Epithelial cell of proximal tubule (primary cell): Measurements from ENCODE around the gene REEP6. TPM values are rescaled to one million over a fixed set of nuclear protein-coding genes. Genes with fewer than 3 reads are reported as not detected.

Experiments used
- DNase-seq: peaks from one replicate; pipeline ENCODE4 v3.0.0-alpha.2; 2011; ENCODE audit warnings: low read depth
- H3K4me3 ChIP-seq: 2 replicates; pipeline ENCODE4 v1.5.1; 2011; ENCODE audit warnings: low read depth, mild to moderate bottlenecking, low read length
- CTCF ChIP-seq: conservative IDR thresholded peaks from 2 replicates; pipeline ENCODE4 v1.5.1; 2012; ENCODE audit warnings: low read depth, mild to moderate bottlenecking, low read length
- total RNA-seq: library from RNA; depleted of rRNA; stranded (reverse); fragments of >200 nt; gene quantifications from 2 replicates; pipeline ENCODE4 v1.2.3, GENCODE V29; 2015

The REEP6 gene
- total RNA-seq, 1 donor from 2014 or later = 4.8 TPM

- TF ChIP-seq CTCF = peak; percentile 69
- H3K4me3 ChIP-seq = peak overlapping the region; percentile 6
- DNase-seq = no peak
These were observed 12.3 kb downstream of the REEP6 start for GRCh38 chr19:1503089-1503924.

- DNase-seq = no peak
- no peak overlapping the region for H3K4me3 ChIP-seq
- TF ChIP-seq CTCF = no peak
These were observed 13.2 kb downstream of the REEP6 start for GRCh38 chr19:1503925-1504773.

- DNase-seq = no peak
- TF ChIP-seq CTCF = no peak
These were observed 14.0 kb downstream of the REEP6 start for GRCh38 chr19:1505012-1505411.

DNA sequence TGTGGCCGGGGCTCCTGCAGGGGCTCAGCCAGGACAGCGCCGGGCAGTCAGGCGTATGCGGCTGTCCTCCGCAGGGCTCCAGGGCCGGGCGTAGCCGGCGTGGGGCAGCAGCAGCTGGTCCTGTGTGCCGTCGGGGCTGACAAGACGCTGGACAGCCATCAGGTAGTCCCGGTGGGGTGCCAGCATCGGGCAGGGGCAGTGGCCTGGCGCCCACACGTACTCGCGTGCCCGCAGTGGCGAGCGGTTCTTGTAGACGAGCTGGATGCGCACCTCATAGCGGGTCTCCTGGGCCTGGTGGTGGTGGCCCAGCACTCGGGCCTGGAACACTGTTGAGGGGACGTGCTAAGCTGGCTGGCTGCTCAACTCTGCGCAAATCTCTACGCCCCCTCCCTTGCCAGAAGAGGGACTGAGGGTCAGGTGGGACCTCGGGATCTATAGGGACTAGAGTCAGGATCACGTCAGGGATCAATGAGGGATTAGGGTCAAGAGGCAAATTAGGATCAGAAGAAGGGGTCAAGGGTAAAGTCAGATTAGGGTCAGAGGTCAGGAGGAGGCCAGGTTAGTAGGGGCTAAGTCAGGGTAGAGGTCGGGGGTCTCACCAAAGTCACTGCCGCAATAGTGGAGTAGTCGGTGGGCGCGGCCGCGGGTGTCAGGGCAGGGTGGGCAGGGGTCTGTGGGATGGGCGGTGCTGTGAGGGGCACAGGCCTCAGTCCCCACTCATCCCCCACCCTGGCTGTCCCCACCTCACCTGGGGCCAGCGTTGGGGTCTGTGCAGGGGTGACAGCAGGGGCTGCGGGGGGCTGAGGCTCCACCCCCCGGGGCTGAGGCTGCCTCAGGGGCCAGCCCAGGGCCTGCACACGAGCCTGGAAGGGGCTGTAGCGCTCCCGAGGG lies 15.3 kb downstream of the REEP6 start:
- H3K4me3 ChIP-seq = no peak overlapping the region
- TF ChIP-seq CTCF = no peak
- no peak for DNase-seq

More at GRCh38 chr19:1505012-1505411, 14.0 kb downstream of the REEP6 start:
- H3K4me3 ChIP-seq = no peak overlapping the region

- peak overlapping the region; percentile 61 for H3K4me3 ChIP-seq
- no peak for TF ChIP-seq CTCF
- no peak for DNase-seq
These were observed 16.2 kb downstream of the REEP6 start for GRCh38 chr19:1507192-1507660.

DNA sequence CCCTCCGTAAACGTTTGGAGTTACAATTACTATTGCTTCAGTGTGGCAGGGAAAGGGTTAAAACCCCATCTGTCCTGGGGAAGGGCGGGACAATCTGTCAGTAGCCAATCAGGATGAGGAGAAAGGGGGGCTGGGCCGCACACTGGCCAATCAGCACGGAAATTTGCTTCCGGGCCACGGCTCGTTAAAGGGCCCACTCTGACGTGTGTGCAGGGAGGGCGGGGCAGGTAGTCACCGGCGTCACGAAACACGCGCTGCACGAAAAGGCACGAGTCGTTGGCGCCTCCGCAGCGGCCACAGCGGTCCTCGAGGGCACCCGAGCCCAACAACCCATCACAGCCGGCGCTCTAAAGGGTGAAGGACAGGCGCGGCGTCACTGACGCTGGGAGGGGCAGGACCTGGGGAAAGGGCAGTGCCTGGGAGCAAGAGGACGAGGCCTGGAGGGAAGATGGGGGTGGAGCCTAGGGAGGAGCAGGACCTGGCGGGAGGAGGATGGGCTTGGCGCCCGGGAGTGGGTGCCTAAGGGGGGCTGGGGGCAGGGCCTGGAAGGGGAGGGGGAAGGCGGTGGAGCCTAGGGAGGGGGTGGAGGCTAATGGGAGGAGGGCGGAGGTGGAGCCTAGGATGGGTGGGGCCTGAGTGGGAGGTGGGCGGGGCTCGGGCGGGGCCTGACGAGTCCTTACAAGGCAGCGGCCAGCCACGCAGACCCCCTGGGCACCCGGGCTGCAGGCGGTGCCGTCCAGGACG lies 17.0 kb downstream of the REEP6 start:
- peak; percentile 72 for DNase-seq
- no peak for TF ChIP-seq CTCF
- H3K4me3 ChIP-seq = peak overlapping the region; percentile 61
